IMR-90 (cell line): ENCODE results near the gene PEX5L. TPM values are rescaled to one million over a fixed set of nuclear protein-coding genes. Genes with fewer than 3 reads are reported as not detected.

Experiments
- ATAC-seq: fragments of 200-7000 bp; cut with Tn5 transposase; 2 replicates; pipeline ENCODE4 v1.9.1; 2020; ENCODE audit warnings: low read depth, mild to moderate bottlenecking, moderate library complexity
- BruUV-seq: library from RNA; stranded (reverse); fragments of 400-500 nt; replicated peaks from 2 replicates; lab custom pipeline; 2021; lab: Mats Ljungman, UMichigan
- CTCF ChIA-PET: fragments of 300-600 bp; formaldehyde crosslinking; extraction: SDS; loops from one replicate; lab custom pipeline; 2021; ENCODE audit warnings: antibody characterized with exemption; lab: Yijun Ruan, JAX
- POLR2A ChIA-PET: fragments of 300-600 bp; sonication (Branson Sonifier 250); formaldehyde crosslinking; loops from one replicate; lab custom pipeline; 2022; ENCODE audit warnings: antibody characterized with exemption; ENCODE audit not compliant: unreplicated experiment; lab: Charles Lee
- DNase-seq: peaks from one replicate; pipeline ENCODE4 v3.0.0; 2013
- H2AFZ ChIP-seq: replicated peaks from 2 replicates; pipeline ENCODE3; 2013; ENCODE audit warnings: low read length, mild to moderate bottlenecking; ENCODE audit not compliant: poor library complexity
- H2AK5ac ChIP-seq: 2 replicates; pipeline ENCODE4 v1.6.1; 2013; ENCODE audit warnings: low read depth, low read length, inconsistent platforms
- H2AK9ac ChIP-seq: replicated peaks from 2 replicates; pipeline ENCODE3; 2013; ENCODE audit warnings: mild to moderate bottlenecking, low read depth, low read length, moderate library complexity; ENCODE audit not compliant: poor library complexity
- H2BK120ac ChIP-seq: 2 replicates; pipeline ENCODE4 v1.6.1; 2013; ENCODE audit warnings: low read depth, low read length, inconsistent platforms
- H2BK15ac ChIP-seq: 3 replicates; pipeline ENCODE4 v1.6.1; 2013; ENCODE audit warnings: low read depth, low read length, inconsistent platforms
- H2BK20ac ChIP-seq: 2 replicates; pipeline ENCODE4 v1.6.1; 2013; ENCODE audit warnings: low read depth, mild to moderate bottlenecking, inconsistent platforms, low read length, moderate library complexity
- H2BK5ac ChIP-seq: 2 replicates; pipeline ENCODE4 v1.6.1; 2013; ENCODE audit warnings: mild to moderate bottlenecking, low read depth, low read length, inconsistent platforms; ENCODE audit not compliant: poor library complexity, severe bottlenecking
- H3K14ac ChIP-seq: replicated peaks from 2 replicates; pipeline ENCODE4 v1.6.1; 2013; ENCODE audit warnings: low read depth, low read length, inconsistent platforms
- H3K18ac ChIP-seq: 2 replicates; pipeline ENCODE4 v1.6.1; 2013; ENCODE audit warnings: low read depth, low read length, control low read depth
- H3K23ac ChIP-seq: 2 replicates; pipeline ENCODE4 v1.6.1; 2013; ENCODE audit warnings: low read depth, low read length, inconsistent platforms
- H3K27ac ChIP-seq: 2 replicates; pipeline ENCODE4 v1.5.1; 2013; ENCODE audit warnings: mild to moderate bottlenecking, control low read depth, low read length; ENCODE audit not compliant: insufficient read depth
- H3K27me3 ChIP-seq: 2 replicates; pipeline ENCODE4 v1.6.1; 2013; ENCODE audit warnings: low read length; ENCODE audit not compliant: control insufficient read depth, insufficient read depth
- H3K36me3 ChIP-seq: 2 replicates; pipeline ENCODE4 v1.6.1; 2013; ENCODE audit warnings: low read length, mixed read lengths; ENCODE audit not compliant: control insufficient read depth, insufficient read depth
- H3K4ac ChIP-seq: 2 replicates; pipeline ENCODE4 v1.6.1; 2013; ENCODE audit warnings: low read depth, low read length, inconsistent platforms
- H3K4me1 ChIP-seq: 2 replicates; pipeline ENCODE4 v1.6.1; 2013; ENCODE audit warnings: low read length, mixed read lengths; ENCODE audit not compliant: control insufficient read depth, insufficient read depth
- H3K4me2 ChIP-seq: 2 replicates; pipeline ENCODE4 v1.6.1; 2013; ENCODE audit warnings: low read depth, mild to moderate bottlenecking, control low read depth, low read length, moderate library complexity
- H3K4me3 ChIP-seq: 2 replicates; pipeline ENCODE4 v1.5.1; 2013; ENCODE audit warnings: low read depth, mild to moderate bottlenecking, control low read depth, low read length, moderate library complexity; ENCODE audit not compliant: insufficient read depth
- H3K56ac ChIP-seq: 2 replicates; pipeline ENCODE4 v1.6.1; 2013; ENCODE audit warnings: low read length, inconsistent platforms; ENCODE audit not compliant: insufficient read depth; ENCODE audit errors: extremely low read depth
- H3K79me1 ChIP-seq, 2 experiments: 2 replicates each; pipeline ENCODE4 v1.6.1; 2013; ENCODE audit warnings: low read length in 2 of 2, inconsistent platforms in 1 of 2, low read depth in 1 of 2
- H3K9ac ChIP-seq: 2 replicates; pipeline ENCODE4 v1.6.1; 2013; ENCODE audit warnings: low read depth, low read length, control low read depth
- H3K9me1 ChIP-seq: 2 replicates; pipeline ENCODE4 v1.6.1; 2013; ENCODE audit warnings: low read length, inconsistent platforms; ENCODE audit not compliant: insufficient read depth
- H3K9me3 ChIP-seq: 2 replicates; pipeline ENCODE4 v1.6.1; 2013; ENCODE audit warnings: low read length; ENCODE audit not compliant: control insufficient read depth, insufficient read depth
- H4K20me1 ChIP-seq: 2 replicates; pipeline ENCODE4 v1.6.1; 2013; ENCODE audit warnings: low read length, inconsistent platforms; ENCODE audit not compliant: insufficient read depth
- H4K5ac ChIP-seq: 2 replicates; pipeline ENCODE4 v1.6.1; 2013; ENCODE audit warnings: mild to moderate bottlenecking, low read depth, low read length, control low read depth
- H4K8ac ChIP-seq, 2 experiments: 2 replicates each; pipeline ENCODE4 v1.6.1; 2013; ENCODE audit warnings: low read depth in 2 of 2, low read length in 2 of 2, control low read depth in 1 of 2, inconsistent platforms in 1 of 2
- H4K91ac ChIP-seq: 2 replicates; pipeline ENCODE4 v1.6.1; 2013; ENCODE audit warnings: low read depth, low read length, inconsistent platforms; ENCODE audit not compliant: insufficient read depth
- BHLHE40 ChIP-seq: fragments of 150-350 bp; IDR thresholded peaks from 2 replicates; pipeline ENCODE4 v1.6.1; 2016; ENCODE audit warnings: mild to moderate bottlenecking, low read depth, low read length
- CEBPB ChIP-seq: IDR thresholded peaks from 2 replicates; pipeline ENCODE4 v1.6.1; 2012; ENCODE audit warnings: low read depth, low read length, improper control_type of control experiment
- CHD1 ChIP-seq: IDR thresholded peaks from 2 replicates; pipeline ENCODE4 v1.6.1; 2012; ENCODE audit warnings: low read depth, low read length, improper control_type of control experiment
- FOS ChIP-seq: fragments of 150-350 bp; IDR thresholded peaks from 2 replicates; pipeline ENCODE4 v1.6.1; 2016; ENCODE audit warnings: low read depth, low read length
- MAFK ChIP-seq: IDR thresholded peaks from 2 replicates; pipeline ENCODE4 v1.6.1; 2012; ENCODE audit warnings: low read depth, low read length, improper control_type of control experiment
- MAZ ChIP-seq: IDR thresholded peaks from 2 replicates; pipeline ENCODE4 v1.6.1; 2012; ENCODE audit warnings: low read depth, mild to moderate bottlenecking, low read length, improper control_type of control experiment, moderate library complexity, borderline replicate concordance
- MXI1 ChIP-seq: IDR thresholded peaks from 2 replicates; pipeline ENCODE4 v1.6.1; 2012; ENCODE audit warnings: low read depth, mild to moderate bottlenecking, low read length, moderate library complexity, borderline replicate concordance
- NFE2L2 ChIP-seq: fragments of 150-350 bp; IDR thresholded peaks from 2 replicates; pipeline ENCODE4 v1.6.1; 2016; ENCODE audit warnings: low read depth, mild to moderate bottlenecking, low read length
- POLR2A ChIP-seq: IDR thresholded peaks from 2 replicates; pipeline ENCODE4 v1.6.1; 2012; ENCODE audit warnings: mild to moderate bottlenecking, low read depth, low read length
- RAD21 ChIP-seq: IDR thresholded peaks from 2 replicates; pipeline ENCODE4 v1.6.1; 2012; ENCODE audit warnings: low read length, improper control_type of control experiment
- RCOR1 ChIP-seq: IDR thresholded peaks from 2 replicates; pipeline ENCODE4 v1.6.1; 2012; ENCODE audit warnings: mild to moderate bottlenecking, low read length, improper control_type of control experiment; ENCODE audit not compliant: insufficient replicate concordance
- RFX5 ChIP-seq: IDR thresholded peaks from 2 replicates; pipeline ENCODE4 v1.8.0; 2012; ENCODE audit warnings: low read depth, mild to moderate bottlenecking, low read length, moderate library complexity
- SMC3 ChIP-seq: fragments of 150-350 bp; IDR thresholded peaks from 2 replicates; pipeline ENCODE4 v1.6.1; 2016; ENCODE audit warnings: low read depth, mild to moderate bottlenecking, antibody characterized with exemption, low read length, moderate library complexity
- WGBS, 2 experiments: methylation state at CpG; one replicate each; pipeline versions ENCODE4 v1.1.5 to v1.1.7; 2013; ENCODE audit warnings: missing lambda C conversion rate in 2 of 2; ENCODE audit not compliant: insufficient read length in 1 of 2; ENCODE audit errors: extremely low coverage in 2 of 2; 5-methylcytosine and 5-hydroxymethylcytosine counted together
- dilution Hi-C: fragments of 300-500 bp; cut with HindIII; formaldehyde crosslinking; loops from one replicate; pipeline ENCODE4 v1.14.3; 2018; ENCODE audit warnings: low sequenced_read_pairs; ENCODE audit not compliant: unreplicated experiment
- in situ Hi-C: fragments of 300-500 bp; cut with MboI; formaldehyde crosslinking; loops from 3 replicates; pipeline ENCODE4 v1.14.3; 2019; ENCODE audit warnings: low sequenced_read_pairs, inconsistent platforms, mixed read lengths
- intact Hi-C: fragments of 100-400 bp; cut with micrococcal nuclease; formaldehyde crosslinking; loops from 2 replicates; pipeline ENCODE4 v1.10.0; 2022
- polyA plus RNA-seq, 3 experiments: library from polyadenylated mRNA; depleted of rRNA; stranded (reverse); fragments of >200 nt; gene quantifications; 2 replicates each; pipeline ENCODE4 v1.2.3, GENCODE V29; 2012; ENCODE audit warnings: low replicate concordance in 1 of 3
- total RNA-seq: library from RNA; depleted of rRNA; stranded (reverse); fragments of >200 nt; gene quantifications from 2 replicates; pipeline ENCODE4 v1.2.3, GENCODE V29; 2012
- TF ChIP-seq, protein P1 (sequence below): conservative IDR thresholded peaks from 2 replicates; pipeline ENCODE4 v1.5.1; 2012; ENCODE audit warnings: mild to moderate bottlenecking, low read depth, low read length, improper control_type of control experiment
- TF ChIP-seq, protein P2 (sequence below): fragments of 150-350 bp; IDR thresholded peaks from 2 replicates; pipeline ENCODE4 v1.6.1; 2017; ENCODE audit warnings: mild to moderate bottlenecking, antibody characterized with exemption, low read length, low read depth
- TF ChIP-seq, protein P3 (sequence below): fragments of 150-350 bp; IDR thresholded peaks from 2 replicates; pipeline ENCODE4 v1.6.1; 2016; ENCODE audit warnings: low read depth, mild to moderate bottlenecking, low read length, moderate library complexity, borderline replicate concordance

PEX5L gene
- total and polyA plus RNA-seq, 2 of the 4 experiments (the other 2 are of a cell fraction): not detected

DNA sequence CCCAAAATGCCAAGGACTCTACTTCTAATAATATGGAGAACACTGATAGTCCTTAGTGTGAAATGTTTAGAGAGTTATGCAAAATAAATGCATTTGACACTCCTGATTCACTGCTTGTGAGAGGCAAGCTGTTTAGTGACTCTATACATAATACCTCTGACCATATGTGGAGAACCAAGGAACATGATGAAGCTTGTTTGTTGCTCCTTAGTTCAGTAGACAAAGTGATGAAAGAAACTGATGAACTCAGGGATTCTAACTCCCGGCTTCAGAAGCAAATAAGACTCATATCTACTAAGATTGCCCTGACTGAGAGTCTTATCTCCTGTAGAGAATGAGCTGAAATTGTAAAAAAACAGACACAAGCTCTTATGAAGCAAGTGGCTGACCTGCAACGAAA is 41.3 kb downstream of the PEX5L start:
- POLR2A ChIA-PET: no interaction called here

More for the DNA sequence above, 41.3 kb downstream of the PEX5L start:
- no peak overlapping the region for H3K18ac ChIP-seq
- no TSS peak for BruUV-seq
- H3K4me2 ChIP-seq: no peak overlapping the region
- no peak overlapping the region for H3K56ac ChIP-seq
- no peaks in the 10 kb centered on the region for H3K27me3 ChIP-seq
- no peak for ATAC-seq
- in situ Hi-C loops: no loop called here
- no peak overlapping the region for H2BK20ac ChIP-seq
- no peak overlapping the region for H3K14ac ChIP-seq
- H3K27ac ChIP-seq: no peak overlapping the region
- no peaks in the 10 kb centered on the region for H3K4me1 ChIP-seq
- 0 out of 2 replicates have a peak, but pooled peaks cover 3% of the 10 kb centered on the region for H3K9me3 ChIP-seq
- no peak overlapping the region for H2AK9ac ChIP-seq
- dilution Hi-C loops: no loop called here
- TF ChIP-seq MAFK: no peak
- no peak for TF ChIP-seq SMC3
- no peak for TF ChIP-seq CEBPB
- TF ChIP-seq, protein P1, sequence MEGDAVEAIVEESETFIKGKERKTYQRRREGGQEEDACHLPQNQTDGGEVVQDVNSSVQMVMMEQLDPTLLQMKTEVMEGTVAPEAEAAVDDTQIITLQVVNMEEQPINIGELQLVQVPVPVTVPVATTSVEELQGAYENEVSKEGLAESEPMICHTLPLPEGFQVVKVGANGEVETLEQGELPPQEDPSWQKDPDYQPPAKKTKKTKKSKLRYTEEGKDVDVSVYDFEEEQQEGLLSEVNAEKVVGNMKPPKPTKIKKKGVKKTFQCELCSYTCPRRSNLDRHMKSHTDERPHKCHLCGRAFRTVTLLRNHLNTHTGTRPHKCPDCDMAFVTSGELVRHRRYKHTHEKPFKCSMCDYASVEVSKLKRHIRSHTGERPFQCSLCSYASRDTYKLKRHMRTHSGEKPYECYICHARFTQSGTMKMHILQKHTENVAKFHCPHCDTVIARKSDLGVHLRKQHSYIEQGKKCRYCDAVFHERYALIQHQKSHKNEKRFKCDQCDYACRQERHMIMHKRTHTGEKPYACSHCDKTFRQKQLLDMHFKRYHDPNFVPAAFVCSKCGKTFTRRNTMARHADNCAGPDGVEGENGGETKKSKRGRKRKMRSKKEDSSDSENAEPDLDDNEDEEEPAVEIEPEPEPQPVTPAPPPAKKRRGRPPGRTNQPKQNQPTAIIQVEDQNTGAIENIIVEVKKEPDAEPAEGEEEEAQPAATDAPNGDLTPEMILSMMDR: no peak
- TF ChIP-seq, protein P2, sequence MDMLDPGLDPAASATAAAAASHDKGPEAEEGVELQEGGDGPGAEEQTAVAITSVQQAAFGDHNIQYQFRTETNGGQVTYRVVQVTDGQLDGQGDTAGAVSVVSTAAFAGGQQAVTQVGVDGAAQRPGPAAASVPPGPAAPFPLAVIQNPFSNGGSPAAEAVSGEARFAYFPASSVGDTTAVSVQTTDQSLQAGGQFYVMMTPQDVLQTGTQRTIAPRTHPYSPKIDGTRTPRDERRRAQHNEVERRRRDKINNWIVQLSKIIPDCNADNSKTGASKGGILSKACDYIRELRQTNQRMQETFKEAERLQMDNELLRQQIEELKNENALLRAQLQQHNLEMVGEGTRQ: no peak
- TF ChIP-seq NFE2L2: no peak
- no peak for TF ChIP-seq FOS
- no peak for TF ChIP-seq POLR2A
- no peak for TF ChIP-seq RFX5
- no peak for TF ChIP-seq RCOR1
- TF ChIP-seq CHD1: no peak
- no peak for TF ChIP-seq MAZ
- no peak for TF ChIP-seq BHLHE40
- no peak for TF ChIP-seq MXI1
- no peak for TF ChIP-seq RAD21
- TF ChIP-seq, protein P3, sequence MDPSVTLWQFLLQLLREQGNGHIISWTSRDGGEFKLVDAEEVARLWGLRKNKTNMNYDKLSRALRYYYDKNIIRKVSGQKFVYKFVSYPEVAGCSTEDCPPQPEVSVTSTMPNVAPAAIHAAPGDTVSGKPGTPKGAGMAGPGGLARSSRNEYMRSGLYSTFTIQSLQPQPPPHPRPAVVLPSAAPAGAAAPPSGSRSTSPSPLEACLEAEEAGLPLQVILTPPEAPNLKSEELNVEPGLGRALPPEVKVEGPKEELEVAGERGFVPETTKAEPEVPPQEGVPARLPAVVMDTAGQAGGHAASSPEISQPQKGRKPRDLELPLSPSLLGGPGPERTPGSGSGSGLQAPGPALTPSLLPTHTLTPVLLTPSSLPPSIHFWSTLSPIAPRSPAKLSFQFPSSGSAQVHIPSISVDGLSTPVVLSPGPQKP: no peak
- WGBS, 2 experiments: no CpG with 5 or more reads among the region's 2 CpGs
- no peak overlapping the region for H2AK5ac ChIP-seq
- no peak overlapping the region for H4K5ac ChIP-seq
- no peak overlapping the region for H2AFZ ChIP-seq
- DNase-seq: no peak
- H2BK5ac ChIP-seq: no peak overlapping the region
- H2BK15ac ChIP-seq: no peak overlapping the region
- no peaks in the 10 kb centered on the region for H3K9me1 ChIP-seq
- no peak overlapping the region for H4K8ac ChIP-seq
- H3K79me1 ChIP-seq: no peaks in the 10 kb centered on the region
- intact Hi-C loops: no loop called here
- H3K23ac ChIP-seq: no peak overlapping the region
- H4K91ac ChIP-seq: no peak overlapping the region
- no peak overlapping the region for H3K4me3 ChIP-seq
- H3K9ac ChIP-seq: no peak overlapping the region
- CTCF ChIA-PET: no interaction called here
- no peak overlapping the region for H2BK120ac ChIP-seq
- H4K20me1 ChIP-seq: no peaks in the 10 kb centered on the region
- H3K4ac ChIP-seq: no peak overlapping the region
- H3K36me3 ChIP-seq: no peaks in the 10 kb centered on the region
